Effector CD4-positive, alpha-beta T cell (primary cell): ENCODE data around the gene RASSF1.
"Not testable (repeated sequence)": the region's sequence is repeated elsewhere in the genome, so short reads cannot be mapped to it uniquely, and the experiment has no call there.

Source experiments
- DNase-seq: peaks from one replicate; pipeline ENCODE4 v3.0.0-alpha.2; 2020

Gene RASSF1

GRCh38 chr3:50299638-50299928 lies 41.1 kb downstream of the RASSF1 start:
- DNase-seq = no peak

- peak; percentile 97 for DNase-seq
Observed at GRCh38 chr3:50298836-50299637, 41.6 kb downstream of the RASSF1 start, which contains the start of the genes HYAL3 and NAA80. Gene HYAL3, minus strand, starts transcription at chr3:50299405. Its CDS starts 3,803 bp downstream, at chr3:50295602. Gene NAA80, minus strand, starts transcription at chr3:50299405. Its CDS starts 1,942 bp downstream, at chr3:50297463.

- no peak for DNase-seq
Observed at GRCh38 chr3:50297896-50298725, 42.5 kb downstream of the RASSF1 start.

GRCh38 chr3:50297384-50297775 lies 43.3 kb downstream of the RASSF1 start:
- no peak for DNase-seq

GRCh38 chr3:50296721-50297383 lies 43.8 kb downstream of the RASSF1 start:
- DNase-seq = no peak

- no peak for DNase-seq
Observed at GRCh38 chr3:50295553-50296431, 44.8 kb downstream of the RASSF1 start.

- no peak for DNase-seq
Observed at GRCh38 chr3:50294492-50295403, 45.9 kb downstream of the RASSF1 start.

GRCh38 chr3:50294089-50294488 lies 46.5 kb downstream of the RASSF1 start:
- no peak for DNase-seq

- no peak for DNase-seq
Observed at GRCh38 chr3:50293079-50293801, 47.4 kb downstream of the RASSF1 start.

- DNase-seq = peak; percentile 95
Observed at GRCh38 chr3:50292159-50293078, 48.2 kb downstream of the RASSF1 start, which contains the start of gene IFRD2. Gene IFRD2, minus strand, starts transcription at chr3:50292429. Its CDS starts 155 bp downstream, at chr3:50292274.

- no peak for DNase-seq
Observed at GRCh38 chr3:50290161-50290641, 50.4 kb downstream of the RASSF1 start.

- DNase-seq = no peak
Observed at GRCh38 chr3:50289130-50289529, 51.5 kb downstream of the RASSF1 start.

GRCh38 chr3:50288387-50289007 lies 52.1 kb downstream of the RASSF1 start:
- no peak for DNase-seq

- no peak for DNase-seq
Observed at GRCh38 chr3:50287262-50287661, 53.4 kb downstream of the RASSF1 start.

- DNase-seq = no peak
Observed at GRCh38 chr3:50286322-50287227, 54.1 kb downstream of the RASSF1 start.

GRCh38 chr3:50284121-50284520 lies 56.5 kb downstream of the RASSF1 start:
- not testable (repeated sequence) for DNase-seq
